GM10266 (cell line): Measurements from ENCODE around the gene LTBP2.

Experiments
- DNase-seq: peaks from one replicate; pipeline ENCODE4 v3.0.0; 2012; ENCODE audit errors: extremely low spot score
- TF ChIP-seq, protein P1 (sequence below): IDR thresholded peaks from 2 replicates; pipeline ENCODE4 v1.5.1; 2012; ENCODE audit warnings: mild to moderate bottlenecking, low read depth; ENCODE audit not compliant: control insufficient read depth, insufficient read depth; ENCODE audit errors: missing control alignments

LTBP2 gene

GRCh38 chr14:74533576-74533975, 78.5 kb downstream of the LTBP2 start:
- DNase-seq = no peak
- TF ChIP-seq, protein P1, sequence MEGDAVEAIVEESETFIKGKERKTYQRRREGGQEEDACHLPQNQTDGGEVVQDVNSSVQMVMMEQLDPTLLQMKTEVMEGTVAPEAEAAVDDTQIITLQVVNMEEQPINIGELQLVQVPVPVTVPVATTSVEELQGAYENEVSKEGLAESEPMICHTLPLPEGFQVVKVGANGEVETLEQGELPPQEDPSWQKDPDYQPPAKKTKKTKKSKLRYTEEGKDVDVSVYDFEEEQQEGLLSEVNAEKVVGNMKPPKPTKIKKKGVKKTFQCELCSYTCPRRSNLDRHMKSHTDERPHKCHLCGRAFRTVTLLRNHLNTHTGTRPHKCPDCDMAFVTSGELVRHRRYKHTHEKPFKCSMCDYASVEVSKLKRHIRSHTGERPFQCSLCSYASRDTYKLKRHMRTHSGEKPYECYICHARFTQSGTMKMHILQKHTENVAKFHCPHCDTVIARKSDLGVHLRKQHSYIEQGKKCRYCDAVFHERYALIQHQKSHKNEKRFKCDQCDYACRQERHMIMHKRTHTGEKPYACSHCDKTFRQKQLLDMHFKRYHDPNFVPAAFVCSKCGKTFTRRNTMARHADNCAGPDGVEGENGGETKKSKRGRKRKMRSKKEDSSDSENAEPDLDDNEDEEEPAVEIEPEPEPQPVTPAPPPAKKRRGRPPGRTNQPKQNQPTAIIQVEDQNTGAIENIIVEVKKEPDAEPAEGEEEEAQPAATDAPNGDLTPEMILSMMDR = no peak

DNA sequence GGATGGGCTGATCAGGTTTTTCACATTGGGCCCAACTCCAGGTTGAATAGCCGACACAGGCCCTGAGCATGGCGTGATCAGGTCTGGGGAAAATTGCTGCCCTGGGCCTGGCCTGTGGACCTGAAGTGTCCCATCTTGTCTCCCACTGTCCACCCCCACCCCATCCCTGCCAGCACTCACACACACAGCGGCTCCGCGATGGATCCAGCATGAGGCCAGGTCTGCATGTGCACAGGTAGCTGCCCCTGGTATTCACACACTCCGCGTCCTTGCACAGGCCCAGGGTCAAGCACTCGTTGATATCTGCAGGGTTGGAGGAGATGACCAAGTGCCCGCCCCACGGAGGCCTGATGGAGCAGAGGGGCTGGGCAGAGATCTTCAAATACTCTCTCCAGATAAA, 79.8 kb downstream of the LTBP2 start:
- TF ChIP-seq, protein P1 = no peak

DNA sequence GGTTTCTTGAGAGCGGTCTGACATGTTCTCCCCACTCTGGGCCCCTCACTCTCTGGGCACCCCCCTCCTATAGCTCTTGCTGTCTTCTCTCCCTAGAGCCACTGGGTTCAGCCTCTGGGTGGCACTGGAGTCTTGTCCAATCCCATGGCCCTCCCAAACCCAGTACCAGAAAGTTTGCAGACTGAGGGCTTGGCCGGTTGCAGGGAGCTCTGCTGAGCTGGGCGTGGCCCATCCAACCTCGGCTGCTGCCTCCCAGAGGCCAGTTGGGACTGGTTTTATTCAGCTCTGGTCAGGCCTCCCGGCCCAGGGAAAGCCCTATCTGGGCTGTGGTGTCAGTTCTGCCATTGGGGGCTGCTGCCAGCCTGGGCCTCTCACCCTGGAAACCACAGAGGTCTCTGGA, 80.6 kb downstream of the LTBP2 start:
- TF ChIP-seq, protein P1 = no peak
- no peak for DNase-seq

More for the DNA sequence above, 79.8 kb downstream of the LTBP2 start:
- DNase-seq = no peak

GRCh38 chr14:74531006-74531405, 81.0 kb downstream of the LTBP2 start:
- DNase-seq = no peak
- TF ChIP-seq, protein P1 = no peak

DNA sequence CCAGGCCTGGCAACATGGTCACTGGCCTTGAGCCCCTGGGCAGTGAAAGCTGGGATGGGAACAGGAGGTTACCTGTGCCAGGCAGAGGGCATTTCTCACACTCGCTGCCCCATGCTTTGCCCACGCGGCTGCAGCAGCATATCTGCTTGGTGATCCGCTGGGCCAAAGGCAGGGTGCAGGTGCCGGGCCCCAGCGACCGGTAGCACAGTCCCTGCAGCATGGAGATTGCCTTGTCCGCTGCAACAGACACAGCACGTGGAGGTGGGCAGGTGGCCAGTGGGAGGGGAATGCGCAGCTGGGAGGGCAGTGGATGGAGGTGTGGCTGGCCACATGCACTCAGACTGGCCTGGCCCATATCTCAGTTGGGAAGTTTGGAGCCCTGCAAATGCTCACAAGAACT, 83.2 kb downstream of the LTBP2 start:
- TF ChIP-seq, protein P1 = no peak
- no peak for DNase-seq

GRCh38 chr14:74528406-74528805, 83.6 kb downstream of the LTBP2 start:
- TF ChIP-seq, protein P1 = no peak
- DNase-seq = no peak

DNA sequence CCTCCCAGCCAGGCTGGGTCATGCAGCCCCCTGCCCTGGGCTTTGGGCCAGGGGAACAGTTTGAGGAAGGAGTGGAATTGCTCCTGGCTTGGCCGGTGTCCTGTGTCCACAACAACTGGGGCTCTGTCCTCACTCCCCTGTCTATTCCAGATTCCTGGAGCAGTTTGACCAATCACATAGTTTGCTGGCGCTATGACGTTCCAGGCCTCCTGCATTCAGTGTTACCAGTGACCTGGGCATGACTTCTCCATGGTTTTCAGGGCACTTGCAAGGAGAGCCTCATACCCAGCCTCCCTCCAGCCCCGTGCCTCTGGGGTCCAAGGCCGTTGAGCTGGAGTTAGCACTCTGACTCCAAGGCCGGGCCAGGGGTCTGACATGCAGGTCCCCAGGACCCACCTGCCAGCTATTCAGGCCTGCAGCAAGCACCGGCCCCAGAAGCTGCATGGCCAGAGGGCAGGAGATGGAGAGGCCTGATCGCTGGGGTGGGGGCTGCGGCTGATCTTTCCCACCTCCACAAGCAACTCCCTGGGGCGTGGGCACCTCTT, 84.2 kb downstream of the LTBP2 start:
- DNase-seq = no peak
- TF ChIP-seq, protein P1 = no peak
